HG03457 (cell line): ENCODE data around the gene TLE5.
A peak's percentile ranks its signal among the peaks of the same experiment; 100 is the strongest.
"Not testable (repeated sequence)": the region's sequence is repeated elsewhere in the genome, so short reads cannot be mapped to it uniquely, and the experiment has no call there.

Experiments
- ATAC-seq: cut with Tn5 transposase; IDR thresholded peaks from one replicate; pipeline ENCODE4 v1.9.1; 2021; ENCODE audit warnings: moderate number of reproducible peaks; ENCODE audit not compliant: unreplicated experiment

The TLE5 gene

DNA sequence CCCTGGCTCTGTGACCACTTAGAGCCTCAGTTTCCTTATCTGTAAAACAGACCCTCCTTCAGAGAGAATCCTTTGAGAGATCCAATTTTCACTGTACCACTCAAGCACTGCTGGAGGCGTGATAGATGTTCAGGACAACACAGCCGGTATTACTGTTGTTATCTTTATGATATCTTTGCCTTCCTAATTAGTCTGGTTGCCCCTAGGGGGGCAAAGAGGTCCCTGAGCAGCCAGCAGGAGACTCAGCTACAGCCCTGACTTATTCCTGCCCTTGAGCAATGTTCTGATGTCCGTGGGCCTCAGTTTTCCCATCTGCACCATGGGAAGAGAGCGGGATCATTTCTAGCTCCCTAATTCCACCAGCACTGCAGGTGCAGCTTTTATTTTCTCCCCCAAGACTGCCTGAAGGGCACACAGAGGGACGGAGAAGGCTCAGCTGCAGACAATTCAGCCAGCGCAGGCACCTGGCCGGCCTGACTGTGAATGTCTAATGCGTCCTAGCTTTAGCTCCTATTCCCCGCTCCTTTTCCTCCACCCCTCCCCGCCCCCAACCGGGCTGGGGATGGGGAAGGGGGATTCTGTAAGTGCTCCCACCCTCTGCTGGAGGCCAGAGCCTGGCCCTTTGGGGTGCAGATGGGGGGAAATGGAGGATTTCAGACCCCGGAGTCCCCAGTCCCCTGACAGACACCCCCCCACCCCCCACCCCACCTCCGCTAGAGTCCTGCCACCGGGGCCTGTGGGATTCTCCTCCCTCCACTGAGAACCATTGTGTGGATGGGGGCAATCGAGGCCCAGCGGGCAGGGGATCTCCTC, 16.2 kb downstream of the TLE5 start:
- no peak for ATAC-seq

DNA sequence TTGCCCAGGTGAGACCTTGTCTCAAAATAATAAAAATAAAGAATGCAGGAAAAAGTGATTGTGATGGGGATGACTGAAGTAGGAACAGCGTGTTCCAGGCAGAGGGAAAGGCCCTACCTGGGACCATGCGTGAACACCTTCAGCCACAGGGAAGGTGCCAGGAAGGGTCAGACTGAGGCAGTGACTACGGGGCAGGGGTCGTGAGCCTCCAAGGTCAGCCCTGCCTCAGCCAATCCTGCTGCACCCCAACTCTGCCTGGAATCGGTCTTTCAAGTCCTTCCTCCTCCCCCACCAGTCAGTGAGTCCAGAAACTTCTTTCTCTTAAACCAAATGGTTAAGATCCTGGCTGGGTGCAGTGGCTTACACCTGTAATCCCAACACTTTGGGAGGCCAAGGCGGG, 17.1 kb downstream of the TLE5 start:
- no peak for ATAC-seq

- no peak for ATAC-seq
These were observed 19.6 kb downstream of the TLE5 start for GRCh38 chr19:3042621-3043267.

GRCh38 chr19:3041761-3042620, 20.3 kb downstream of the TLE5 start:
- ATAC-seq, result no peak

DNA sequence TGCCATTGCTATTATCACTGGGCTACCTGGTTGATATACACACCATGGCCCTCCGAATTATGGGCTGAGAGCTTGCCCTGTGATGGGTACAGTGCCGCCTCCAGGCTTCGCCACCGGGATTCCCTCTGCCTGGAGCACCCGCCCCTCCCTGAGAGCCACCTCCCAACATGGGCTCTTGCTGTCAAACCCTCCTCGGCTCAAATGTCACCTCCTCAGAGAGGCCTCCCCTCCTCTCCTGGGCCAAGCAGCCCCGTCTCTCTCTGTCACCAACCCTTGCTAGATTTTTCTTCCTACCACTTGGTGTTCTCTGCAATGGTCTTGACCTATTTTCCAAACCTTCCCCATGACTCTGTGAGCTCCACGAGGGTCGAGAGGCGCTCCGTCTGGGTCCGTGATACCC, 21.0 kb downstream of the TLE5 start:
- no peak for ATAC-seq

DNA sequence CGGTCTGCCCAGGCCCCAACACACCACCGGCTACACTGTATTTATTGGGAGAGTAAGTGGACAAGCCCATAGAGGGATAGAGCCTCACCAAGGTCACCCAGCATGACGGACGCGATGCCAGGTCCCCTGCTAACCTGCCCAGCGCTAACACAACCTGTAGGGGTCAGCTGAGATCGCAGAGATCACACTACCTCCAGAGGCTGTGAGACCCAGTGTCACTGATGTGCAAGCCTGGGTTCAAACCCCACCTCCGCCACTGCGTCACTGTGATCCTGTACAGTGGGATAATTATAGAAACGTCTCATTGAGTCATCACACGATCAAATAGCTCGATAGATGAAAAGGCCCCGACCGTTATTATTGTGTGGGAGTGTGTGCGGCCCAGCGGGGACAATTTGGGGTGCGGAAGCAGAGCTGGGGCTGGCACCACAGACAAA, 22.6 kb downstream of the TLE5 start:
- no peak for ATAC-seq

- no peak for ATAC-seq
These were observed 23.2 kb downstream of the TLE5 start for GRCh38 chr19:3039125-3039524.

- ATAC-seq, result no peak
These were observed 24.1 kb downstream of the TLE5 start for GRCh38 chr19:3038214-3038613.

GRCh38 chr19:3036977-3037544, 25.2 kb downstream of the TLE5 start:
- ATAC-seq, result not testable (repeated sequence)

GRCh38 chr19:3036119-3036976, 25.9 kb downstream of the TLE5 start:
- no peak for ATAC-seq

DNA sequence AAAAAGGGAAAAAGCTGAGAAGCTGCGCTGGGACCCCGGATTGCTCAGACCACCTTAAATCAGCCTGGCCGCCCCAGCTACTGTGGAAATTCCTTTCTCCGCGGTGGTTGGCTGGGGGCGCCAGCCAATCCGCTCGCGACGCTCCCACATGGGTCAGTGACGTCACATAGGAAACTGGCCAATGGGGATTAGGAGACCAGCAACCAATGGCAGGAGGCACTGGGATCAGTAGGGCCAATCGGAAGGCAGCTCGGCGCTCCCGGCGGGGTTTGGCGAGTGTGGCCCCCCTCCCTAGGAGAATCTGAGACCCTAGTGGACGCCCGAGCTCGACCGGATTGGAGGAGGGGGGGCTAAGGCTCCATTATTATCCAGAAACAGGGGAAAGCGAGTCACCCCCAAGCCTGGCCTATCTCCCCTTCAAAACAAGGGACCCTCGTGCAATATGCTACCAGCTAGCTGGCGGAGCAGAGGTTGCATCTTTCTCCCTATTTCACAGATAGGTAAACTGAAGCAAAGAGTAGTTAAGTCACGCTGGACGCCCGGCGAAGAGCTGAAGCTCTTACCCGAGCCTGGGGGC, 26.7 kb downstream of the TLE5 start:
- ATAC-seq, result peak; percentile 75

- no peak for ATAC-seq
These were observed 27.4 kb downstream of the TLE5 start for GRCh38 chr19:3034656-3035541.

GRCh38 chr19:3034406-3034655, 28.0 kb downstream of the TLE5 start:
- ATAC-seq, result no peak

- ATAC-seq, result no peak
These were observed 28.5 kb downstream of the TLE5 start for GRCh38 chr19:3033595-3034405.

DNA sequence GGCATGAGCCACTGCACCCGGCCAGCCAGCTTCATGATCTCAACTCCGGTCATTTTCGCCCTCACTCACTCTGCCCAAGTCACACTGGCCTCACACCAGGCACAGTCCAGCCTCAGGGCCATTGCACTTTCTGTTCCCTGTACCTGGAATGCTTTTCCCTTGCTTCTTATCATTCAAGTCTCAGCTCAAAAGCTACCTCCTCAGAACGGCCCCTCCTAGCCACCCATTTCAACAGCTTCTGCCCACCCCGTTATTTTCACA, 30.8 kb downstream of the TLE5 start:
- no peak for ATAC-seq

DNA sequence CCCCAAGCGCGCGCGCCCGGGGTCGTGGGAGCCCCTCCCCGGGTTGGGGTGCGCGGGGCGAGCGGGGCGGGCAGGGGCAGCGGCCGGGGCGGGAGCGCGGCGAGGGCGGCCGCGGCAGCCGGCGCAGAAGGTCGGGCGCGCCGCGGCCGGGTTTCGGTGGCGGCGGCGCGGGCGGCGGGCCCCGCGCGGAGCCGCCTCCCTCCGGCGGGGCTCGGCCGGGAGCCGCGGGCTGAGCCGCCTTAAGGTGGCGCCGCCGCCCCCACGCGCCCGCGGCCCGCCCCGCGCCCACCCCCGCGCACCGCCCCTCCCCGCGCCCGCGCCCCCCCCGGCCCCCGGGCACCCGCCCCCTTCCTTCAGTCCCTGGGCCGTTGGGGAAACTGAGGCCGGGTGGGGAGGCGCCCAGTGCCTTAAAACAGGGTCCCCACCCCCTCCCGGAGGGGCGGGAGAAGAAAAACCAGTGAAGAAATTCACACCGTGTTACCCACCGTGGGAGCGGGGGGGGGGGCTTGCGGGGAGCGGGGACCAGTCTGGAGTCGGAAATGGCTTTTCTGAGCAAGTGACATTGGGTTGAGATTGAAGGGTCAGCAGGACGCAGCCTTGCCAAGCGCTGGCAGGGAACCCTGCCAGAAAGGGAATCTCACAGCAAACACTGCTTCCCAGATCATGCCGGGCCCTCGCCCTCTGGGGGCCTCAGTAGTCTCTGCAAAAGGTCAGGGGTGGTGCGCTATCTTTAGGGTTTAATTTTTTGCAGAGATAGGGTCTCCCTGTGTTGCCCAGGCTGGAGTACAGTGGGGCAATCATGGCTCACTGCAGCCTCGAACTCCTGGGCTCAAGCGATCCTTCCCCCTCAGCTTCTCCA, 33.0 kb downstream of the TLE5 start, which contains the start of gene TLE2:
TSS of gene TLE2 (minus strand) at position 216 of the 859 bp plus-strand sequence. CDS start 376 bp downstream, outside the sequence.
- ATAC-seq, result no peak

- ATAC-seq, result no peak
These were observed 33.8 kb downstream of the TLE5 start for GRCh38 chr19:3028305-3029064.
